Upper lobe of left lung (tissue), 4 donors: ENCODE data around the gene ACOXL.

ENCODE experiments used
- CTCF ChIP-seq, 6 experiments: fragments of 450-650 bp in 4 of 6; fragments of 200-600 bp in 2 of 6; sonication (generic) in 2 of 6; IDR thresholded peaks; one replicate each; pipeline ENCODE4 v1.5.1; 2016 to 2019; ENCODE audit warnings: antibody characterized with exemption in 6 of 6
- EP300 ChIP-seq, 4 donors: sonication (generic); formaldehyde crosslinking; IDR thresholded peaks; one replicate each; pipeline ENCODE4 v1.5.1; 2017; ENCODE audit warnings: antibody characterized with exemption in 4 of 4, control low read depth in 2 of 4
- POLR2A ChIP-seq, 4 donors: fragments of 450-650 bp; IDR thresholded peaks; one replicate each; pipeline ENCODE4 v1.5.1; 2016 to 2017; ENCODE audit warnings: antibody characterized with exemption in 4 of 4, mild to moderate bottlenecking in 2 of 4
- POLR2AphosphoS5 ChIP-seq, 2 donors: sonication (generic); formaldehyde crosslinking; IDR thresholded peaks; one replicate each; pipeline ENCODE4 v1.5.1; 2017; ENCODE audit warnings: antibody characterized with exemption in 2 of 2

DNA sequence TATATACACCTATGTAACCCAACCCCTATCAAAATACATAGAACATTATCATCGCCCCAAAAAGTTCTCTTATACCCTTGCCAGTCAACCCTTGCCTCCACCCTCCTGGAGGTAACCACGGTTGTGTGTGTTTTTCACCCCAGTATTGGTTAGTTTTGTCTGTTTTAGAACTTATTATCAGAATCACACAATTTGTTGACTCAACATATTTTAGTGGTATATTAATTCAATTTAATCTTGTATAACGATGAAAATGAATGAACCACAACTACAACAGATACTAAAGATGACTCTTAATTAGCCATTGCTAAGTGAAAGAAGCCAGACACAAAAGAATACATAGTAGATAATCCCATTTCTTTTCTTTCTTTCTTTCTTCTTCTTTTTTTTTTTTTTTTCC, 19.3 kb downstream of the ACOXL start:
- no peak for TF ChIP-seq CTCF (IDR thresholded peaks at IDR 0.05)
- no peak for TF ChIP-seq POLR2AphosphoS5 (IDR thresholded peaks at IDR 0.05)
- TF ChIP-seq POLR2A (IDR thresholded peaks at IDR 0.05) = no peak
- no peak for TF ChIP-seq EP300 (IDR thresholded peaks at IDR 0.05)
